AG04449 (cell line): ENCODE measurements around the gene TIGD7.
A peak's percentile ranks its signal among the peaks of the same experiment; 100 is the strongest.

Source experiments
- CTCF ChIA-PET: fragments of 350-600 bp; formaldehyde crosslinking; extraction: SDS; loops from one replicate; lab custom pipeline; 2021; ENCODE audit warnings: antibody characterized with exemption; lab: Yijun Ruan, JAX
- POLR2A ChIA-PET: fragments of 400-600, 350-600 bp; formaldehyde crosslinking; extraction: SDS; loops from one replicate; lab custom pipeline; 2020; ENCODE audit warnings: antibody characterized with exemption, inconsistent platforms; lab: Yijun Ruan, JAX
- DNase-seq: peaks from one replicate; pipeline ENCODE4 v3.0.0-alpha.2; 2010; ENCODE audit warnings: low read depth, low spot score
- H3K4me3 ChIP-seq: 2 replicates; pipeline ENCODE4 v1.5.1; 2011; ENCODE audit warnings: low read depth, mild to moderate bottlenecking, control low read depth, low read length
- TF ChIP-seq, protein P1 (sequence below): IDR thresholded peaks from one replicate; pipeline ENCODE4 v1.5.1; 2011; ENCODE audit warnings: mild to moderate bottlenecking, moderate library complexity, low read length, control low read depth, inconsistent platforms; ENCODE audit not compliant: insufficient read depth; ENCODE audit errors: missing control alignments

Gene TIGD7

DNA sequence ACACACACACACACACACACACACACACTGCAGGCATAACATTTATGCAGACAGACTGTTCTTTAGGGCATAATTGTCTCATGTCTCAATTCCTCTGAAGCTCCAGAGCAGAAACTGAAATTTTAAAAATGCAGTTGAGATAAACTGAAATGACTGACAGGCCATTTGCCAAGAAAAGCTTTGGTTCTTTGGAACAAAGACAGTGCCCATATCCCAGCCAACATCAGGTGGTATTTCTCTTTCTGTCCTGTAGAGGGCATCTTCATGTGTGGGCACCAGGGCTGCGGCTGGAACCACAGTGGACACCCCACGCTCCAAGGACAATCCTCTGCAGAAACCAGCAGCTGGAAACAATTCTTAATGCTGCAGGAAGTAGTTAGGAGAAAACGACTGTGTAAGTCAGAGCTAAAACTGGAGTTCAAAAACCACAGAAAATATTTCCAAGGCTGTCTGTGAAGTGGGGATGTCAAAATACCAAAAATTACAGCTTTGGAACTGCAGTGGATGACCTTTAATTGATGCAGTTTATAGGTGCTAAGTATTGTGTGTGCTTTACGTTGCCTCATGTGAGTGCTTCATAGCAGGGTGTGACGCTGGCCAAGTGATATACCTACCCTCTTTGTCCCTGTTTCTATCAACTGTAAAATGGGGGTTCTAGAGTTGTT is 38.2 kb downstream of the TIGD7 start:
- ChIA-PET CTCF (interaction anchor here (0.6 to 3.4 kb wide), 20 partner anchors 8 to 253 kb away, joined by 3 to 47 read pairs (median 3); partner anchors contain the start of genes NAA60, ZNF200, ZNF263 and ZNF597), POLR2A (interaction anchor here (1.5 kb wide), 1 partner anchor 16 kb away, joined by 10 read pairs; the partner anchor contains the start of gene ZNF263)
- TF ChIP-seq, protein P1, sequence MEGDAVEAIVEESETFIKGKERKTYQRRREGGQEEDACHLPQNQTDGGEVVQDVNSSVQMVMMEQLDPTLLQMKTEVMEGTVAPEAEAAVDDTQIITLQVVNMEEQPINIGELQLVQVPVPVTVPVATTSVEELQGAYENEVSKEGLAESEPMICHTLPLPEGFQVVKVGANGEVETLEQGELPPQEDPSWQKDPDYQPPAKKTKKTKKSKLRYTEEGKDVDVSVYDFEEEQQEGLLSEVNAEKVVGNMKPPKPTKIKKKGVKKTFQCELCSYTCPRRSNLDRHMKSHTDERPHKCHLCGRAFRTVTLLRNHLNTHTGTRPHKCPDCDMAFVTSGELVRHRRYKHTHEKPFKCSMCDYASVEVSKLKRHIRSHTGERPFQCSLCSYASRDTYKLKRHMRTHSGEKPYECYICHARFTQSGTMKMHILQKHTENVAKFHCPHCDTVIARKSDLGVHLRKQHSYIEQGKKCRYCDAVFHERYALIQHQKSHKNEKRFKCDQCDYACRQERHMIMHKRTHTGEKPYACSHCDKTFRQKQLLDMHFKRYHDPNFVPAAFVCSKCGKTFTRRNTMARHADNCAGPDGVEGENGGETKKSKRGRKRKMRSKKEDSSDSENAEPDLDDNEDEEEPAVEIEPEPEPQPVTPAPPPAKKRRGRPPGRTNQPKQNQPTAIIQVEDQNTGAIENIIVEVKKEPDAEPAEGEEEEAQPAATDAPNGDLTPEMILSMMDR, result peak; percentile 65
- peak; percentile 31 for DNase-seq
- no peak overlapping the region for H3K4me3 ChIP-seq

DNA sequence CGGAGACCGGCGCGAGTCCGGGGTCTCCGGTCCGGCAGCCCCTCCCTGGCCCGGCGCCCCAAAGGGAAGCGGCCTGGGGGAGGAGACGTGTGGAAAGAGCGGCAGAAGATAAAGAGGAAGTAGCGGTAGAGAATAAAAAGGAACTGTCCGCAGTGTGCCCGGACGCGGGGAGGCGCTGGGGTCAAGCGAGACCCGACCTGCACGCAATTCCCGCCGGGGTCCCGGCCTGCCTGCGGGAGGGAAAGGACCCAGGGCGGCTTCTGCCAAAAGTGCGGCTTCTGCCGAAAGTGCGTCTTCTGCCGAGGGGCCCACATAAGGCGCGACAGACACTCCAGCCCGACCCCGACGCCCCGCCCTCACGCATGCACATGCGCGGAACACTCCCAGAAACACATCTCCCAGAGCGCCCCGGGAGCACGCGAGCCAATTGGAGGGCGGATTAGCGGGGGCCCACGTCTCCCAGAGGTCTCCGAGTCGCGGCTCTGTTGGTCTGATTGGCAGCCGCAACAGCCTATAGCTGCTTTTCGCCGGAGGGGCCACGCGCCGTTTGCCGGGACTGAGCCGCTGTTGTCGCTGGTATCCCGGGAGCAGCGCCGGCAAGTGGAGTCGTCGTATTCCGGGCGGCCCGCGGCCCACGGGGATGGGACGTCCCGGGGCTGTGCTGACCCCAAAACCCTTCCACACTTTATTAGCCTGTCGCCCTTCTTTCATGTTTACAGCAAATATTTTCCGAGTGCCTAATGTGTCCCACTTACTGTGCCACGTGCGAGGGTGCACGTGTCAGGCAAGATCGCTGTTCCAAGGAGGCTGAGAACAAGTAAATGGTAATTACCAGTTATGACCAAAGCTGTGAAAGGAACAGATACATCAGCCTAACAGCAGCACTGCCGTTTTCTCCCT is 40.8 kb downstream of the TIGD7 start:
- H3K4me3 ChIP-seq, result peak overlapping the region; percentile 86
- ChIA-PET POLR2A (interaction anchor here (1.0 to 1.3 kb wide), 2 partner anchors 18 to 180 kb away, joined by 4 to 5 read pairs; no protein-coding TSS in a partner anchor), CTCF (interaction anchor here (1.0 to 1.6 kb wide), 4 partner anchors 8 to 15 kb away, joined by 3 to 6 read pairs (median 4); partner anchors contain the start of gene MEFV)
- DNase-seq, result peak; percentile 85
- TF ChIP-seq, protein P1, result peak; percentile 34

DNA sequence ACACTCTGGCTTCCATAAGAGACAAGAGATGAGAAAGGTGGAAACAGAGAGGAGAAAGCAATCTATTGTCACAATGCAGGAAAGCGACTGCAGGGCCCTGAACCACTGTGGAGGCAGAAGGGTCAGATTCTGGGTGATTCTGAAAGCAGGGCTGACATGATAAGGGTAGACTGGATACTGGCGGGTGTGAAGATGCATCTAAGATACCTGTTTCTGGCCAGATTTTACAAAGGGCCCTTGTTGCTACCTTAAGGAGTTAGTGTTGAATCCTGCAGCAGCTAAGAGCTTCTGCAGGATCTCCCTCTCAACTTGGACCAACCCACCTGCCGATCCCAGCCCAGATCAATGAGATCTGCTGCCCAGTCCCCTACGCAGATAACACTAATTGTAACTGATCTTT is 42.7 kb downstream of the TIGD7 start:
- DNase-seq, result no peak
- no peak overlapping the region for H3K4me3 ChIP-seq
- TF ChIP-seq, protein P1, result no peak
- CTCF ChIA-PET, result interaction anchor here (1.2 kb wide), 1 partner anchor 14 kb away, joined by 3 read pairs; no protein-coding TSS in a partner anchor
- POLR2A ChIA-PET, result interaction anchor here (1.5 kb wide), 1 partner anchor 20 kb away, joined by 4 read pairs; no protein-coding TSS in a partner anchor

DNA sequence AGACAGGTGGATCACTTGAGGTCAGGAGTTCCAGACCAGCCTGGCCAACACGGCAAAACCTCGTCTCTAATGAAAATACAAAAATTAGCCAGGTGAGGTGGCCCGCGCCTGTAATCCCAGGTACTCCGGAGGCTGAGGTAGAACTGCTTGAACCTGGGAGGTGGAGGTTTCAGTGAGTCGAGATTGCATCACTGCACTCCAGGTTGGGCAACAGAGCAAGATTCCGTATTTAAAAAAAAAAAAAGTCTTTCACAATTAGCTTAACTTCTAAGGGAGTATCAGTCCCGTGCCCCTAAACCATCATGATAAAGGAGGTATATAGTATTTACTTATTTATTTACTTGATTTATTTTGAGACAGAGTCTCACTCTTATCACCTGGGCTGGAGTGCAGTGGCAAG is 45.4 kb downstream of the TIGD7 start:
- no peak for DNase-seq
- TF ChIP-seq, protein P1, result no peak
- no peak overlapping the region for H3K4me3 ChIP-seq
- ChIA-PET POLR2A (no interaction called here), CTCF (no interaction called here)

DNA sequence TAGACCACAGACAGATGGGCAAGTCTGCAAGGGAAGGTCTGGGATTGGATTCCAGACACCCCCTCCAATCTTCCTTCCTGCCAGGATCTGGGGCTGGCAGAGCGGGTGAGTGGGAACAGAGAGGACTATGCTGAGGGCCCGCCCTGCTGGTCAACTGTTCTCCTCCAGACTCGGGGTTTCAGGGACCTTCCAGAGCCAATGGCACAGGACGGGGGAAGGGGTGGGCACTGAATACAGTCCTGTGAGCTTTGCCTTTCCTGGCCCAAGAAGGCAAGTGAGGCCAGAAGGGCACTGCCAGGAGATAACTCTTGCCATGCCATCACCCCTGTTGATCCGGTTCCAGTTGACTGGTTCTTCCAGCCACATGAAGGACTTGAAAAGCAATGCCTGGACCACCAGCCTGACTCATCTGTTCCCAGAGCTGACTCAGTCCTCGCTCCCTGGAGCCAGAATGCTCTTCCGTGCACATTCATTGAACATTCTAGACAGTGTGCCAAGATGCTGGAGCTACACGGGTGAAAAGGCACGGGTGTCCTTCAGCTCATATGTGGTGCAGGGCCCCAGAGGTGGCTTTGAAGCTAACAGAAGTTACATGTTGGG is 48.3 kb downstream of the TIGD7 start:
- no peak overlapping the region for H3K4me3 ChIP-seq
- CTCF ChIA-PET, result interaction anchor here (1.5 kb wide), 1 partner anchor 8 kb away, joined by 4 read pairs; no protein-coding TSS in a partner anchor
- DNase-seq, result no peak
- TF ChIP-seq, protein P1, result no peak
- POLR2A ChIA-PET, result no interaction called here
